ENCODE data around the gene CAMK2B. TPM values are rescaled to one million over a fixed set of nuclear protein-coding genes. Genes with fewer than 3 reads are reported as not detected.

Gene CAMK2B
- total and polyA plus RNA-seq, 2 experiments from 2014 or later = not detected

GRCh38 chr7:44251881-44252280 lies 73.5 kb downstream of the CAMK2B start:
- ATAC-seq = no peak
- Histone ChIP-seq H3K4me2 (no peak overlapping the region), H3K4me3 (no peak overlapping the region), H3F3A (replicated peaks; ENCODE audit: low read depth) (no peaks in the 10 kb centered on the region), H3K27me3 (ENCODE audit: insufficient read depth) (no peaks in the 10 kb centered on the region), H3K36me3 (ENCODE audit: insufficient read depth) (no peaks in the 10 kb centered on the region), H3K27ac (ENCODE audit: low read depth) (no peak overlapping the region), H2AFZ (no peak overlapping the region), H3K9me2 (ENCODE audit: insufficient read depth) (no peaks in the 10 kb centered on the region), H4K20me1 (replicated peaks; ENCODE audit: insufficient read depth) (no peaks in the 10 kb centered on the region), H3K79me2 (replicated peaks; ENCODE audit: insufficient read depth) (no peaks in the 10 kb centered on the region), H3K4me1 (ENCODE audit: insufficient read depth) (no peaks in the 10 kb centered on the region)
- Mint-ChIP-seq H3K27ac (no peak overlapping the region), H3K27me3 (ENCODE audit: insufficient read depth, low read depth, poor library complexity) (peaks cover 14% of the 10 kb centered on the region), H3K4me3 (no peak overlapping the region), H3K4me1 (no peaks in the 10 kb centered on the region), H3K9me3 (peaks cover 8% of the 10 kb centered on the region), H3K36me3 (ENCODE audit: low read depth) (no peaks in the 10 kb centered on the region)
- no peak for DNase-seq (ENCODE audit: low spot score)
- TF ChIP-seq CREB1 (CRISPR knock-in tag; IDR thresholded peaks at IDR 0.05; ENCODE audit: low read depth) (no peak), ZNF331 (CRISPR knock-in tag; IDR thresholded peaks at IDR 0.05; ENCODE audit: low read depth) (no peak), JUNB (IDR thresholded peaks at IDR 0.05; ENCODE audit: unreplicated experiment) (no peak), REST (IDR thresholded peaks at IDR 0.05; ENCODE audit: unreplicated experiment) (no peak), STAT1 (IDR thresholded peaks at IDR 0.05; ENCODE audit: unreplicated experiment) (no peak)

GRCh38 chr7:44251269-44251668 lies 74.1 kb downstream of the CAMK2B start:
- no peak for ATAC-seq
- H3K27me3 ChIP-seq (ENCODE audit: insufficient read depth) = no peaks in the 10 kb centered on the region
- H3K4me1 ChIP-seq (ENCODE audit: insufficient read depth) = no peaks in the 10 kb centered on the region
- H3K9me3 Mint-ChIP-seq = peaks cover 8% of the 10 kb centered on the region
- no peak overlapping the region for H3K27ac ChIP-seq (ENCODE audit: low read depth)
- H3K9me2 ChIP-seq (ENCODE audit: insufficient read depth) = no peaks in the 10 kb centered on the region
- no peak overlapping the region for H3K4me3 Mint-ChIP-seq
- peaks cover 14% of the 10 kb centered on the region for H3K27me3 Mint-ChIP-seq (ENCODE audit: insufficient read depth, low read depth, poor library complexity)
- no peak overlapping the region for H3K27ac Mint-ChIP-seq
- no peak overlapping the region for H3K4me2 ChIP-seq
- no peaks in the 10 kb centered on the region for H3K79me2 ChIP-seq (replicated peaks; ENCODE audit: insufficient read depth)
- DNase-seq (ENCODE audit: low spot score) = no peak
- no peaks in the 10 kb centered on the region for H3K4me1 Mint-ChIP-seq
- H3K4me3 ChIP-seq = no peak overlapping the region
- no peaks in the 10 kb centered on the region for H3K36me3 Mint-ChIP-seq (ENCODE audit: low read depth)
- no peaks in the 10 kb centered on the region for H3K36me3 ChIP-seq (ENCODE audit: insufficient read depth)
- H4K20me1 ChIP-seq (replicated peaks; ENCODE audit: insufficient read depth) = no peaks in the 10 kb centered on the region
- no peak overlapping the region for H2AFZ ChIP-seq
- H3F3A ChIP-seq (replicated peaks; ENCODE audit: low read depth) = no peaks in the 10 kb centered on the region
- TF ChIP-seq CTCF (conservative IDR thresholded peaks at IDR 0.05; ENCODE audit: low read depth in 2 of 2) (no peak), ZNF331 (CRISPR knock-in tag; IDR thresholded peaks at IDR 0.05; ENCODE audit: low read depth) (no peak), CREB1 (CRISPR knock-in tag; IDR thresholded peaks at IDR 0.05; ENCODE audit: low read depth) (no peak), EZH2phosphoT487 (IDR thresholded peaks at IDR 0.05; ENCODE audit: unreplicated experiment) (no peak), JUNB (IDR thresholded peaks at IDR 0.05; ENCODE audit: unreplicated experiment) (no peak), ZNF114 (CRISPR knock-in tag; IDR thresholded peaks at IDR 0.05) (no peak), ETS1 (IDR thresholded peaks at IDR 0.05) (no peak), REST (IDR thresholded peaks at IDR 0.05; ENCODE audit: unreplicated experiment) (no peak), NANOG (IDR thresholded peaks at IDR 0.05; ENCODE audit: borderline replicate concordance) (no peak)

Measured in GM23338 (cell line).